Midbrain (tissue), 1 donor: ENCODE data around the gene CCN5.
"Not testable (repeated sequence)": the region's sequence is repeated elsewhere in the genome, so short reads cannot be mapped to it uniquely, and the experiment has no call there.

ENCODE experiments used
- DNase-seq: peaks from one replicate; lab custom pipeline; 2025; lab: John Stamatoyannopoulos, UW

CCN5 gene

DNA sequence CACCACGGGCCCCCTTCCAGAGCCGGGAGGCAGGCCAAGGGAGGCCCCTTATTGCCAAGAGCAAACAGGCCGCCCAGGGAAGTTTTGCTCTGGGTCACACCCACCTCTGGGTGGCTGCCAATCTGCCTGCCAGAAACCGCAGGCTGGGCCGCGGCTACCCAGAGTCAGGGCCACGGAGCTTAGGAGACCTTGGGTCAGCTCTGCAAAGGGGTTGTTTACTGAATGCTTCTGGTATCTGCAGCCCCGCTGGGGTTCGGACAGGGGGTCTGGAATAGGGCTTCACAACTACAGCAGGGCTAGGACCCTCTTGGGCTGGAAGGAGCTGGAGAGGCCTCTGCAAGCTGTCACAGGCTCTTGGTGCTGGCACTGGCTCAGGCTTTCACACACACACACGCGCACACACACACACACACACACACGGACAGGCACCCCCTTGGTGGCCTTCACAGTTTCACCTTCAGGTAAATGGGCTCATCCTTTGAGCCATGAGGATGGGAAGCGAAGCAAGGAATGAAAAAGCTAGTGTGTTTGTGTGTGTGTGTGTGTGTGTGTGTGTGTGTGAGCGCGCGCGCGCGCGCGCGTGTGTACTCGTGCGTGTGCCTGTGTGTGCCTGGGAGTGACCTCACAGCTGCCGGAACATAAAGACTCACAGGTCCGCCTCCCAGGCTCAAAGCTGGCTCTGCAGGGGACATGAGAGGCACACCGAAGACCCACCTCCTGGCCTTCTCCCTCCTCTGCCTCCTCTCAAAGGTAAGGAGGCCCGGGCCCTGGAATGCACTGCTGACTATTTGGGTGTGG, at the start of gene CCN5:
TSS of gene CCN5 (plus strand) at position 669 of the 798 bp plus-strand sequence. CDS start at position 691, 22 bp downstream.
- DNase-seq: peak; percentile 65

DNA sequence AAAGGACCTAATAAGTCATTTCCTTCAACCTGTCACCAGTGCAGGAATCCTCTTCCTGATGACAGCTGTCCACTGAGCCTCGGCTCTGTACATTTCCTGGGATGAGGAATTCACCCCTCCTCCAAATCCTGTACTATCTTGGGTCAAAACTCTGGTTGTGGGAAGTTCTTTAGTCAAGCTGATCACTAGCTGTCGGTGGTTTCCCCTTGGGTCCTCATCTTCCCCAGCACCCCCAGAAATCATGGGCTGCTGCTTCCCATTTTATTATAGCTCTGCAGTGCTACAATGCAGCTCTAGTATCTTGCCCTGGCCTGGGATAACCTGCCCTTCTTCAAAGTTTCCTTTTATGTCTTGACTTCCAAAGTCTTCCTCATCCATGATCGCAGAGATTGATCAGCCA, 49.1 kb upstream of the CCN5 start:
- DNase-seq: no peak

- DNase-seq: not testable (repeated sequence)
These were observed 44.3 kb upstream of the CCN5 start for GRCh38 chr20:44670851-44671250.

DNA sequence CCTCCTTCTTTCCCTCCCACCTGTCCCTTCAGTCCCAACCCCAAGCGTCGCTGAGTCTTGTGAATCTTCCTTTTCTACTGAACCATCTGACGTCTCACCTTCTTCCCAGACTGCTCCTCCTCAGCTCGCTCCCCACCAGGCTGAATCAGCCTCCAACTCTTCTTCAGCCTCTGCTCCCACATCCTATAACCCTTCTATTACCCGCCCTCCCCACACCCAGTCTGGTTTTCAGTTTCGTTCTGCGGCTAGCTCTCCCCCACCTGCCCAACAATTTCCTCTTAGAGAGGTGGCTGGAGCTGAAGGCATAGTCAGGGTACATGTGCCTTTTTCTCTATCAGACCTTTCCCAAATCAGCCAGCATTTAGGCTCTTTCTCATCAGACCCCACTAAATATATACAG, 43.6 kb upstream of the CCN5 start:
- DNase-seq: not testable (repeated sequence)

- DNase-seq: not testable (repeated sequence)
These were observed 42.8 kb upstream of the CCN5 start for GRCh38 chr20:44672318-44672902.

- no peak for DNase-seq
These were observed 36.9 kb upstream of the CCN5 start for GRCh38 chr20:44678242-44678641.

DNA sequence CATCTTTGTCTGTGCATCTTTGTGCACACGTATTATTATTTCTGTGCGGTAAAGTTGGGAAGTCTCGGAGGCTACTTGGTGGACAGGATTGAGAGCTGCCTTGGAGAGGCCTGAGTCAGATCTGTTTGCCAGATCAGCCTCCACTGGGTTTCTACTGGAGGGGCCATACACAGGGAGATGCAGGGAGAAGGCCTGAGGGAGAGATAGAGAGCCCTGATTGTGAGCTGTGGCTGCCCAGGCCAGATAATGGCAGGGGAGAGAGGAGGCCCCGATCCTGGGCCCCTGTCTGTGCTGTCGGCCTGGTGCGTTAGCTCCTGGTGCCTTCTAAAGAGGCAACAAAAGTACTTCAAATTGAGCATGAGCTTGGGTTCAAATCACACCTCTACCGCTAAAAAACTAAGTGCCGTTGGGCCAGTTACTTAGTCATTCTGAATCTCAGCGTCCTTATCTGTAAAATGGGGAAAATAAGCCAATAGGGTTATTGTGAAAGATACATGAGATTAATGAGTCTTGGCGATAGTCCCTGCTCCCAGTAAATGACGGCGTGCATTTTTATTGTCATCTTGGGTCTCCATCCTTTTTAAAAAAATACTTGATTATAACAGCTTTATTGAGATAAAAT, 36.1 kb upstream of the CCN5 start:
- DNase-seq: no peak

DNA sequence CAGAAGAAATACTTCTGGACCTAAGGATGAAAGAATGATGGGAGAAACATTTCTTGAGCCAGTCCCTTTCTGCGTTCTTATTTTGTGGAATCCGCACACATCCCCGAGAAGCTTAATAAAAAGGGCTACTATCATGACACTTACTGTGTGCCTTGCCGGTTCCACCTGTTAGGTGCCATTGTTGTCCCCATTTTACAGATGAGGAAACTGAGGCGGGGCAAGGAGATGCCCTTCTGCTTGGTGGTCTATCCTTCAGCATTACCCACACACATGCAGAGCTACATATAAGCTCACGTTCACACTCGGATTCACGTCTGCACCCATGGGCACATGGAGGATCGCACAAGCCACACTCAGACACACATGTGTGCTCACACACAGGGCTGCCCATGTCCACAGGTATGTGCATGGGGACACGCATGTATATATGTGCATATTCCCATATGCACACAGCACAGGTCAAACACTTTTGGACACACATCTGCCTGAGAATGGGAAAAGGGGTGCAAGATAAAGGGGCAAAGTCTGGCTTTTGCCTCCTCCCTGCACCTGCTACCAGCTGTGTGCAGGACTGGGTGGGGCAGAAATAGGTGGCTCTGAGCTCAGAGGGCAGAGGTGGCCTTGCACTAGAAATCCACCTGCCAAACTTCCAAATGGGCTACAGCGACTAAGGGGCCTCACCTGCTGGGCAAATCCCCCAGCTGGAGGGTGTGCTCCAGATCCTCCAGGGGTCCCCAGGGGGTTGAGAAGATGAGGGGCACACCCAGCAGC, 33.2 kb upstream of the CCN5 start:
- no peak for DNase-seq

DNA sequence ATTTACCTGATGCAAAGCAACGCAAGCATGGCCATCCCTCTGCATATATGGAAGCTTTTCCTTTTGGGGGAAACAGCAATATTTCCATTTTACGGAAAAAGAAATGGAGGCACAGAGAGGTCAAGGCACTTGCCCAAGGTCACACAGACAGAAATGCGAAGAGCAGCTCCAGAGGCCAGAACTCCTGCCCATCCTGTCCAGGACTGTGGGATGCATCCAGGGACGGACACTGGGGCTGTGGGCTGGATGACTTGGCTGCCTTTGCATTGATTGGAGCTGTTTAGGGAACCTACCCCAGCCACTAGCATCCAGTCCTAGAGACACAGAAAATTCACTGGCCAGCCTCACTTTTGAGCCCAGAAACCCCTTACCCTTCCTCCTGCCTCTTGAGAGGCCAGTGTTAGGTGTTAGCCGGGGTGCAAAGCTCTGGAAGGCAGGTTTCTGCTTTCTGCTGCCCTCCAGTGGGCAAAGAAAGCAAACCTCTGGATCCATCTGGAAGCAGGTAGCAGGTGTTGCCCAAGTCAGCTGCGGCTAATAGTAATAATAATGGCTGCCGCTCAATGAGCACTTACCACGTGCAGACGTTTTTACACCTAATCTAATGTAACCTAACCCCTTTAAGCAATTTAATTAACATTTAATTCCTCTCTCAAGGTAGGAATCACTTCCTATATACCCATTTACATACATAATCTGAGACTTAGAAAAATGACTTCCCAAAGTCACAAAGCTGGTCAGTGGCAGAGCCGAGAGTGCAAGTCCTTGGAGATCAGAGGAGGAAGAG, 31.7 kb upstream of the CCN5 start:
- peak; percentile 62 for DNase-seq

GRCh38 chr20:44684047-44684967, 30.9 kb upstream of the CCN5 start:
- no peak for DNase-seq

- no peak for DNase-seq
These were observed 28.2 kb upstream of the CCN5 start for GRCh38 chr20:44686934-44687333.

DNA sequence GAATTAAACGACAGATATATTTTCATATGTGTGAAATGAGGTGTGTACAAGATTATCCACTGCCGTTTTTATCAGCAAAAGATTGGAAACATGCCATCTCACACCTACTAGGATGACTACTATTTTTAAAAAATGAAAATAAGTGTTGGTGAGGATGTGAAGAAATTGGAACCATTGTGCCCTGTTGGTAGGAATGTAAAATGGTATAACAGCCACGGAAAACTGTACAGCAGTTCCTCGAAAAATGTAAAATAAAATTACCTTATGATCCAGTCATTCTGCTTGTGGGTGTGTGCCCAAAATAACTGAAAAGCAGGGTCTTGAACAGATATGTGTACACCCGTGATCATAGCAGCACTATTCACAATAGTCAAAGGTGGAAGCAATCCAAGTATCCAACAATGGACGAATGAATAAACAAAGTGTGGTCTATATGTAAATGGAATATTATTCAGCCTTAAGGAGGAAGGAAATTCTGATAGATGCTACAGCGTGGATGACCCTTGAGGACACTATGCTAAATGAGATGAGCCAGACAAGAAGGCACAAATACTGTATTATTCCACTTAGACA, 27.0 kb upstream of the CCN5 start:
- peak; percentile 58 for DNase-seq

DNA sequence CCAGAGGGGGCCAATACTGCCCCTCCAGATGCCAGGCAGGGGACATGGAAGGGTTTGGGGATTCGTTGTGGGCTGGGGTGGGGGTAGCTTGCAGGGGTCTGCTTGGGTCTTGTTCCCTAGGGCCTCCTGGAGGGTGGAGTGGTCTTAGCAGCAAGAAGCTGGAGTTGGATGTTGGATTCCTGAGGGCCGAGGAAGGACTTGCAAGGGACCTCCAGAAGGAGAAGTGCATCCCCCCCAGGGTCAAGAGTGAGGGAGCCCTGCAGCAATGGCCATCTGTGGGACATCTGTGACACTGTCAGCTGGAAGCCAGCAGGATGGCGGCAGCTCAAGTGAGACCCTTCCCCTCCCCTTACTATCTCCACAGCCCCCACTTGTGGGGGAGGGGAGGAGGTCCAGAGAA, 25.4 kb upstream of the CCN5 start:
- DNase-seq: no peak

DNA sequence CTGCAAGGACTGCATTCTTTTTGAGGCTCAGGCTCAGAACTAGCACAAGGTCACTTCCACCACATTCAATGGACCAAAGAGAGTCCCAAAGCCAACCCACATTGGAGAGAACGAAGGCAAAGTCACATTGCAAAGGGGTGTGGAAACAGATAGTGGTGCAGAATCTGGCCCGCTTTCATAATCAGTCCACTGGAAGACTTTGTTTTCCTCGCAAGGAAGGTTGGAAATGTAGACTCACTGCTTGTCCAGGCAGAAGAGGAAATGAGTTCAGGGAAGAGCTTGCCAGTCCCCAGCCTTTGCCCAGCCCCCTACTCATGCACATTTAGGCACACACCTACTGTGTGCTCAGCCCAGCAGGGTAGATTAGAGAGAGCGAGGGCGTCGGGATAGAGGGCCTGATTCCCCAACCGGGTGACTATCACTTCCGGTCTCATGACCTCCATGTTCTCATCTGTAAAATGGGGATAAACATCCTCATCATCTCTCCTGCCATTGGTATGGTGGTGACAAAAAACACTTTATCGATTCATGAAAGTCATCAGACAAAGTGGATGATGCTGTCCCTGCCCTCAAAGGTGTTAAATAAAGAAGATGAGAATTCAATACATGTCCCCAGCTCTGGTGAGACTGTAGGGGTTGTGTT, 24.3 kb upstream of the CCN5 start:
- no peak for DNase-seq

DNA sequence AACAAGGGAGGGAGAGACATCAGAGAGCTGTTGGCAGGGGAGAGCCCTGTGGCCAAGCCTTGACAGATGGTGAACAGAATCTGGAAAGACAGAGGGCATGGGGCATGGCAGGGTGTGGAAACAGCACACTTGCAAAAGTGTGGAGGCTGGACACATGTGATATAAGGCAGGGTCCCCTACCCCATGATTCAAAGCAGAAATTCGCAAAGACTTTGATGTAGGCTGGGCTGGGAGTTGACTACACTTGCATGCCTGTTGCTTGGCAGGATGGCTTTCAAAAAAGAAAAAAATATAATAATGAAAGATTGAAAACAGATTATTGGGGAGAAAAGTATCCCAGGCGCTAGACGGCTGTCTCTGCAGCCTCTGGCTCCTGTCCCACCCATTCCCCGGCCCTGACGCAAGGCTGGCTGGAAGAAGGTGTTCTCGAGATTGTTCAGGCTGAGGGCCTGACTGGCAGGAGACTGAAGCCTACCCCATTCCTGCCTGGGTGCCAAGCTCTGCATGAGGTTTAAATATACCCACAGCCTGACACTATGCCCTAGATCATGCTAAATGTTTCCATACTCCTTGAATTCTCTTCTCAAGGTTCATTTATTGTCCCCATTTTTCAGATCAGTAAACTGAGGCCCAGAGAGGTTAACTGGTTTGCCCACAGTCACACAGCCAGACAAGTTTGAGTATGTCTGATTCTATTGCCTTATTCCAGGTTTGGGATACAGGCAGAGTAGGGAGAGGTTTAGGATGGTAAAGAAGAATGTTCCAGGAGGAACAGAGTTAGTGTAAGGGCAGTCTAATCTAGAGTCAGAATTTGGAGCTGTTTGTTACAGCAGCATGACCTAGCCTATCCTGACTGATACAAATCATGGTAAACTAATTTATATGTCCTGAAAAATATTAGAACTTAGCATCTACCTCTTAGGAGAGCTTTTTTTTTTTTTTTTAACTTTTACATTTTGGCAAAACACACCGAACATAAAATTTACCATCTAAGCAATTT, 23.4 kb upstream of the CCN5 start:
- no peak for DNase-seq

GRCh38 chr20:44692932-44693480, 22.2 kb upstream of the CCN5 start:
- no peak for DNase-seq

- DNase-seq: no peak
These were observed 21.5 kb upstream of the CCN5 start for GRCh38 chr20:44693627-44694026.

- DNase-seq: no peak
These were observed 21.0 kb upstream of the CCN5 start for GRCh38 chr20:44694159-44694558.
